Measurements from ENCODE around the gene SMIM45.
A peak's percentile ranks its signal among the peaks of the same experiment; 100 is the strongest.
"Not testable (repeated sequence)": the region's sequence is repeated elsewhere in the genome, so short reads cannot be mapped to it uniquely, and the experiment has no call there.

Gene SMIM45

GRCh38 chr22:41935509-41935908, 16.4 kb upstream of the SMIM45 start:
- no peak for DNase-seq

- DNase-seq: no peak
These were observed 15.1 kb upstream of the SMIM45 start for GRCh38 chr22:41936894-41937169.

GRCh38 chr22:41939981-41940831, 11.7 kb upstream of the SMIM45 start:
- DNase-seq: no peak

- DNase-seq: peak; percentile 55
These were observed 10.9 kb upstream of the SMIM45 start for GRCh38 chr22:41940832-41941765.

GRCh38 chr22:41943661-41944209, 8.2 kb upstream of the SMIM45 start:
- DNase-seq: no peak

- peak; percentile 92 for DNase-seq
These were observed 5.1 kb upstream of the SMIM45 start, which contains the start of gene CENPM for GRCh38 chr22:41946629-41947423. CENPM (minus strand) TSS chr22:41947152; CDS start chr22:41947076, 76 bp downstream.

- DNase-seq: no peak
These were observed 4.4 kb upstream of the SMIM45 start for GRCh38 chr22:41947424-41948080.

- DNase-seq: no peak
These were observed 3.8 kb upstream of the SMIM45 start for GRCh38 chr22:41948142-41948541.

GRCh38 chr22:41948928-41949296, 3.0 kb upstream of the SMIM45 start:
- not testable (repeated sequence) for DNase-seq

- DNase-seq: no peak
These were observed 2.5 kb upstream of the SMIM45 start for GRCh38 chr22:41949297-41949965.

GRCh38 chr22:41952713-41953112, 763 bp downstream of the SMIM45 start:
- DNase-seq: no peak

GRCh38 chr22:41957941-41958556, 6.1 kb downstream of the SMIM45 start:
- DNase-seq: no peak

- DNase-seq: no peak
These were observed 11.6 kb downstream of the SMIM45 start for GRCh38 chr22:41963453-41964111.

GRCh38 chr22:41964112-41964491, 12.2 kb downstream of the SMIM45 start:
- DNase-seq: no peak

- no peak for DNase-seq
These were observed 14.3 kb downstream of the SMIM45 start for GRCh38 chr22:41966225-41966606.

- DNase-seq: peak; percentile 60
These were observed 14.8 kb downstream of the SMIM45 start for GRCh38 chr22:41966607-41967240.

GRCh38 chr22:41968601-41969000, 16.7 kb downstream of the SMIM45 start:
- no peak for DNase-seq

GRCh38 chr22:41969110-41969646, 17.2 kb downstream of the SMIM45 start, which contains the start of gene SEPTIN3:
SEPTIN3 (plus strand) TSS chr22:41969443; CDS start chr22:41971493, 2,050 bp downstream.
- no peak for DNase-seq

GRCh38 chr22:41970601-41971000, 18.7 kb downstream of the SMIM45 start:
- DNase-seq: no peak

GRCh38 chr22:41971431-41971830, 19.5 kb downstream of the SMIM45 start:
- no peak for DNase-seq

Measured in GDM1 (cell line).